Activated naive CD4-positive, alpha-beta T cell treated with anti-CD3 and anti-CD28 coated beads, Interleukin-2, amount 50 U/mL, for 72 hours (primary cell): ENCODE results near the gene NOTUM. TPM values are rescaled to one million over a fixed set of nuclear protein-coding genes. Genes with fewer than 3 reads are reported as not detected.
"Not testable (repeated sequence)": the region's sequence is repeated elsewhere in the genome, so short reads cannot be mapped to it uniquely, and the experiment has no call there.

ENCODE experiments used
- ATAC-seq, 2 donors: fragments of 150-1000 bp; cut with Tn5 transposase; 2 replicates each; pipeline ENCODE4 v1.10.0; 2021; ENCODE audit warnings: mild to moderate bottlenecking in 2 of 2, moderate library complexity in 2 of 2
- DNase-seq, 2 donors: peaks; one replicate each; pipeline ENCODE4 v3.0.0; 2021 to 2022; ENCODE audit warnings: low spot score in 2 of 2
- H3K27ac Mint-ChIP-seq, 2 donors: one replicate each; pipeline ENCODE4 v1.8.0; 2022; ENCODE audit warnings: mild to moderate bottlenecking in 2 of 2, mixed read lengths in 2 of 2
- H3K36me3 Mint-ChIP-seq, 2 donors: one replicate each; pipeline ENCODE4 v1.8.0; 2022; ENCODE audit warnings: mixed read lengths in 2 of 2
- H3K9me3 Mint-ChIP-seq, 2 donors: one replicate each; pipeline ENCODE4 v1.8.0; 2022; ENCODE audit warnings: mixed read lengths in 2 of 2
- total RNA-seq, 2 donors: library from RNA; stranded (reverse); gene quantifications; one replicate each; pipeline ENCODE4 v1.2.3, GENCODE V29; 2022

NOTUM gene
- total RNA-seq, 2 donors from 2014 or later = 0.39 to 1.1 TPM

DNA sequence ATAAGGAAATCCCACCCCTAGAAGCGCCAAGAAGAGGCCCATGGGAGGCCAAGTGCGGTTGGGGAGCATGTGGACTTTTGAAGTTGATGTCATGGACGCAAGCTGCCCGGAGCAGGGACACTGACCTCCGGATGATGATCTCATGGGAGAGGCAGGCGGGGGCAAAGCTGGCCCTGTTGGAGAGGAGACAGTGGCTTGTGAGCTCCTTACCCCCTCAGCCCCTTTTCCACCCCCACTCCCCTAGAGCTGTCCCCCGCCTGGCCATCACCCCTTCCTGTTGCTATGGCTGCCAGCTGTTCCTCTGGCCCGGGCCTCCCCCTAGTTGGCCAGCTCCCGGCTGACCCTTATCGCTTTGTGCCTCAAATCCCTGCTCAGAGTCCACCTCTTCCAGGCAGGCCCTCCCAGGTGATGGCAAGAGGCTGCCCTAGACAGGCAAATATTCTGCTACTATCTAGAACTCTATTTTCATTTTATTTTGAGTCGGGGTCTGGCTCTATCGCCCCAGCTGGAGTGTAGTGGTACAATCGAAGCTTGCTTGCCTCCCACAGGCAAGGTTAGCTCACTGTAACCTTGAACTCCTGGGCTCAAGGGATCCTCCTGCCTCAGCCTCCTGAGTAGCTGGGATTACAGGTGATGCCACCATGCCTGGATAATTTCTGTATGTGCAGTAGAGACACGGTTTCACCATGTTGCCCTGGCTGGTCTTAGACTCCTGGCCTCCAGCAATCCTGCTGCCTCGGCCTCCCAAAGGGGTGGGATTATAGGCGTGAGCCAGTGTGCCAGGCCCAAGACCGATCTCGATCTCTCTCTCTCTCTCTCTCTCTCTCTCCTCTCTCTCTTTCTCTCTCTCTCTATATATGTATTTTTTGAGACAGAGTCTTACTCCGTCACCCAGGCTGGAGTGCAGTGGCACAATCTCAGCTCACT is 6.6 kb downstream of the NOTUM start:
- H3K27ac Mint-ChIP-seq = peak overlapping the region in 1 of 2 donors; percentile 84
- ATAC-seq (no peak), DNase-seq (no peak)
- no peaks in the 10 kb centered on the region for H3K36me3 Mint-ChIP-seq
- no peaks in the 10 kb centered on the region for H3K9me3 Mint-ChIP-seq

DNA sequence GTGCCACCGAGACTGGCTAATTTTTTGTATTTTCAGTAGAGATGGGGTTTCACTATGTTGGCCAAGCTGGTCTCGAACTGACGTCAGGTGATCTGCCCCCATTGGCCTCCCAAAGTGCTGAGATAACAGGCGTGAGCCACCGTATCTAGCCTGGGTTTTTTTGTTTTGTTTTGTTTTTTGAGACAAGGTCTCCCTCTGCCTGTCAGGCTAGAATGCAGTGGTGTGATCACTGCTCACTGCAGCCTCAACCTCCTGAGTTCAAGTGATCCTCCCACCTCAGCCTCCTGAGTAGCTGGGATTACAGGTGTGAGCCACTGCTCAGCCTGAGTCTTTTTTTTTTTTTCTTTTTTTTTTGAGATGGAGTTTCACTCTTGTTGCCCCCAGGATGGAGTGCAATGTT is 7.5 kb downstream of the NOTUM start:
- not testable (repeated sequence) for H3K27ac Mint-ChIP-seq, DNase-seq, ATAC-seq, H3K36me3 Mint-ChIP-seq, H3K9me3 Mint-ChIP-seq

DNA sequence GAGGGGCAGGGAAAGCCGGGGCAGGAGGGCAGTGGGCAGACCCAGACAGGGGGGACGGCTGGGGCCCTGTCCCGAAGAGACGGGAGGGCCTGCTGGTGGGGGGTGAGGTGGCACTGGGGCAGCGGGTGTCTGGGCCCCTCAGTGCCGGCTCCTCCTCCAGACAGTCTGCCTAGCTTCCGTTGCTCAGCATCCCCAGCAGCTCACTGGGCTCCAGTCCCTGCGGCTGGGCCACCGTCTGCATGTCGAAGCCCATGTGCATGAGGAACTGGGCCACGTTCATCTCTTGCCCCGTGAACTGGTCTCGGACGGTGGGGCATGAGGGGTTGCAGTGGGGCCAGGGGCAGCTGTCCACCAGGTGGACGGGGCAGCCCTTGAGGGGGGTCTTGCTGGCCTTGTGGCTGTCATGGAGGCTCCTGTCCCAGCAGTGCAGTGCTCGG is 8.2 kb downstream of the NOTUM start:
- DNase-seq = no peak
- no peaks in the 10 kb centered on the region for H3K36me3 Mint-ChIP-seq

DNA sequence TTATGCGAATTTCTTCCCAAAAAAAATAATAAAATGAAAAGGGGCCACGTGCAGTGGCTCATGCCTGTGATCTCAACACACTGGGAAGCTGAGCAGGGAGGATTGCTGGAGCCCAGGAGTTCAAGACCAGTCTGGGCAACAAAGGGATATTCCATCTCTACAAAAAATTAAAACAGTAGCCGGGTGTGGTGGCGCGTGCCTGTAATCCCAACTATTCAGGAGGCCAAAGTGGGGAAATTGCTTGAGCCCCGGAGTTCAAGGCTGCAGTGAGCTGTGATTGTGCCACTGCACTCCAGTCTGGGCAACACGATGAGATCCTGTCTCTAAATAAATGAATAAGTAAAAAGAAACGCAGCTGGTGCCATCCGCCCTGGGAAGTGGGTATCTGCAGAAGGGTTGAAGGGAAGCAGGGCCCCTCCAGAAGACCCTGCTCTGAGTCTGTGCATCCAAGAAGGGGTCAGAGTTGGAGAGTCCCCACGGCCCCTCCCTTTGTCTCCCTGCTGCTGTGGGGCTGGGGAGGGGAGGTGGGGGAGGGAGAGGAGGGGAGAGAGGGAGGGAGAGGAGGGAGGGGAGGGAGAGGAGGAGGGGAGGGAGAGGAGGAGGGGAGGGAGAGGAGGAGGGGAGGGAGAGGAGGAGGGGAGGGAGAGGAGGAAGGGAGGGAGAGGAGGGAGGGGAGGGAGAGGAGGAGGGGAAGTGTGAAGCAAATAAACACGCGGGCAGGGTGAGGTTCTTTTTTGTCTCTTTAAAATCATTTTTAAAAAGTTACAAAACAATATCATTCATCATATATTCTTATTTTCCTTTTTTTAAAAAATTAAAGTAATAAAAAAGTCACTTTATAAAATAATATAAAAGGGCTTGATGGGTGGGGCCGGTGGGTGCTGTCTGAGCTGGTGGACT is 9.0 kb downstream of the NOTUM start:
- no peaks in the 10 kb centered on the region for H3K36me3 Mint-ChIP-seq
- no peak overlapping the region for H3K27ac Mint-ChIP-seq
- no peaks in the 10 kb centered on the region for H3K9me3 Mint-ChIP-seq
- DNase-seq (no peak), ATAC-seq (no peak)

More for the DNA sequence above, 8.2 kb downstream of the NOTUM start:
- ATAC-seq = no peak
- Mint-ChIP-seq H3K27ac (no peak overlapping the region), H3K9me3 (no peaks in the 10 kb centered on the region)

DNA sequence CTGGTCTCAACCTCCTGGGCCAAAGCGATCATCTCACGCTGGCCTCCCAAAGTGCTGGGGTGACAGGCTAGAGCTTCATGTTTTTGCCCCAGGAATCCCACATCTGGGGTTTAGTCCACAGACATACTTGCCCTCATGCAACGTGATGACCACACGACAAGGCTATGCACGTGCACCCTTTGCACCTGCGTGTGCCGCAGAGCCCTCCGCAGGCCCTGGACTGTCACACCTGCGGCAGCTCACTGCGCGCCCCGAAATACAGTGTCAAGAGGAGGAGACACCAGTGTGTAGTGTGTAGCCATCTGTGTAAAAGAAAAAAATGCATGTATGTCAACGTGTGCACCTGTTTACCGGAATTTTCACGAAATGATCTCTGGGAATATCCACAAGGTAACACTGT is 10.5 kb downstream of the NOTUM start:
- ATAC-seq (no peak), DNase-seq (no peak)
- Mint-ChIP-seq H3K36me3 (no peaks in the 10 kb centered on the region), H3K9me3 (no peaks in the 10 kb centered on the region), H3K27ac (no peak overlapping the region)

DNA sequence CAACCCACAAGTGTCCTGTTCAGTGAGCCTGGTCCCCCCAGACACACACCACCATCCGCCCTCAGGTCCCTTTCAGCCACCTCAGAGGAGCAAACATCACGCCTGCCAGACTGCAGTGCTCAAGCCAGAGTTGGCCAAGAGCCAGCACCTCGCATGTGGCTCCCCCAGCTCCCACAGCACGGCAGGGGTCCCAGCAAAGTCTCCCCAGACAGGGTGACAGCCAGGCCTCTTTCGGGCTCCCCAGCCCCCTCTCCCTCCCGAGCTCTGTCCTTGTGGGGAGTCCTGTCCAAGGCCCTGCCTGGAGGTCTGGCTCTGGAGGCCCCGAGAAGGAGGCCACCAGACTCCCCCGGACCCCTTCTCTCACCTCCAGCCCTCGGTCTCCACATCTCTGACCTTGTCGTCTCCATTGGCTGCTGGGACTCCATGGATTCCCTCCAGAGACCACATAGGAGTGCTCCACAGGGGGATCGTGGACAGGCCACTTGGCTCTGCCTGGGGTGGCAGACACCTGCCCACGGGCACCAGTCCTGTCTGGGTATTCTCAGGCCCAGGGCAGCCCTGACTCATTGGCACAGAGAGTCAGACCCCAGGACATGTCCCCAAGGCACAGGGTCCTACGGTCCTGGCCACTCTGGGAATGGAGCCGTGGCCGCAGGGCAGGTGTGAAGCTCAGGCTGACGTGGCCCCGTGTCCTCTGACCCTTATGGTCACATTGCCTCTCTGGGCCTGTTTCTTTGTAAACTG is 12.2 kb downstream of the NOTUM start:
- Mint-ChIP-seq H3K36me3 (no peaks in the 10 kb centered on the region), H3K27ac (no peak overlapping the region), H3K9me3 (no peaks in the 10 kb centered on the region)
- ATAC-seq (no peak), DNase-seq (no peak)

DNA sequence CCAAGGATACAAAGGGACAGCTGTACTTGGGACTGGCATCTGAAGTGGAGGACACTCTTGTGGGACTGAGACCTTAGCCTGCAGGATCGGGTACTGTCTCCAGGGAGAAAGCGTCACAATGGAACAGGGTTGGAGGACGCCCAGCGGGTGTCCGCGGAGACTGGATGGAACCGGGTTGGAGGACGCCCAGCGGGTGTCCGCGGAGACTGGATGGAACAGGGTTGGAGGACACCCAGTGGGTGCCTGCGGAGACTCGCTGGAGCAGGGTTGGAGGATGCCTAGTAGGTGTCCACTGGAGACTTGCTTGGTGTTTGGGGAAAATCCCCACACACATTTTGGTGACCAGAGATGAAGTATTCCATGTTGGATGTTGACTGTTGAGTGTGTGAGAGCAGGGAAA is 13.8 kb downstream of the NOTUM start, which contains the start of gene MYADML2:
Gene MYADML2, minus strand, starts transcription at position 45 of the 400 bp plus-strand sequence. CDS start 5,492 bp downstream, outside the sequence.
- H3K36me3 Mint-ChIP-seq = no peaks in the 10 kb centered on the region
- ATAC-seq = no peak
- DNase-seq = no peak
- H3K27ac Mint-ChIP-seq = no peak within 1 kb of the TSS
- no peaks in the 10 kb centered on the region for H3K9me3 Mint-ChIP-seq

DNA sequence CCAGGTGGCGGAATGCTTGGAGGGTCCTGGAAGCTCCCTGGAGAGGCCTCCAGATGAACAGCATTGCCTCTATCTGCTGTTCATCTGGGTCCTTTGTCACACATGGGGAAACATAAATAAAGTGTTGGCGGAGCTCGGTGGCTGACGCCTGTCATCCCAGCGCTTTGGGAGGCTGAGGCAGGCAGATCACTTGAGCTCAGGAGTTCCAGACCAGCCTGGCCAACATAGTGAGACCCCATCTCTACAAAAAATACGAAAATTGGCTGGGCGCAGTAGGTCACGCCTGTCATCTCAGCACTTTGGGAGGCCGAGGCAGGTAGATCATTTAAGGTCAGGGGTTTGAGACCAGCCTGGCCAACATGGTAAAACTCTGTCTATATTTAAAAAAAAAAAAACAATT is 16.1 kb downstream of the NOTUM start:
- DNase-seq (no peak), ATAC-seq (no peak)
- Mint-ChIP-seq H3K9me3 (no peaks in the 10 kb centered on the region), H3K36me3 (no peaks in the 10 kb centered on the region), H3K27ac (no peak overlapping the region)

DNA sequence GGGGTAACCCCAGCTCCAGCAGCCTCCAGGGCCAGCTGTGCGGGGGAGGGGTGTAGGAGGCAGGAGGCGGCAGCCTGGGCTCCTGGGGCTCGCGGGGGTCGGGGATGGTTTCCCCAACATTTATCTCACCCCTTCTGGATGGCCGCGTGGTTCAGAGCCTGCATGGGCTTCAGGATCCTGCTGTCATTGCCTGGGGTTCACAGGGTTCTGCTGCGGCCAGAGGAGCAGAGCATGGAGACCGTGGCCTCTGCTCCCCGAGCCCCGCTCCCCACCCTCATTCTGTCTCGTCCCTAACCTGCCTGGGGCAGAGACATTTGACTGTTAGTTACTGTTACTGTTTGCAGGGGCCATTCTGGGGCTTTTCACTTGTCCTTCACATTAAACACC is 18.8 kb downstream of the NOTUM start:
- no peak overlapping the region for H3K27ac Mint-ChIP-seq
- DNase-seq = no peak
- H3K9me3 Mint-ChIP-seq = no peaks in the 10 kb centered on the region
- H3K36me3 Mint-ChIP-seq = no peaks in the 10 kb centered on the region
- ATAC-seq = no peak

DNA sequence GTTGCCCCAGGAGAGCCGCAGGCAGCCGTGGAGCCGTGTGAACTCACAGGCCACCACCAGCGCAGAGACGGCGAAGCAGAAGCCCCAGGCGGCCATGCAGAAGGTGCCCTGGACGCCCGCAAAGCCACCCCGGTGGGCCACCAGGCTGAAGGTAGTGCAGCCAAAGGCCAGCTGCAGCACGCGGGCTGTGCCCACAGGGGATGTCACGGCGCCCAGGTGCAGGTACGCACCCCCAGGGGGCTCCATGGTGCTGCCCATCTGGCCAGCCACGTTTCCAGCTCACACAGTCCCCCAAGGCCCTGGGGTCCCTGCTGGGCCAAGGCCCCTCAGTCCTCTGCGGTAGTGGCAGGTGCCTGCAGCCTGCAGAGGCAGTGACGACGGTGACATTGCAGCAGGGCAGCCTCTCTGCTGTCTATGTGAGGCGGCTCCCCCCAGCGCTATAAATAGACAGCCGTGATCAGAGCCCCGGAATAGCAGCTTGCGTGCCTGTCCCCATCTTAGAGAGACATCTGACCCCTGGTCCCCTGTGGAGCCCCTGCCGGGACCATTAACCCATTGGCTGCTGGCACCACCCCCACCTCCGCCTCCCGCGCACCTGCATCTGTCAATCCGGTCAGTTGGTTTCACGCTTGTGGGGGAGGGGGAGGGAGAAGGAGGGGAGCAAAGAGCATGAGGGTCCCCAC is 19.4 kb downstream of the NOTUM start:
- Mint-ChIP-seq H3K36me3 (no peaks in the 10 kb centered on the region), H3K27ac (no peak overlapping the region), H3K9me3 (no peaks in the 10 kb centered on the region)
- ATAC-seq (no peak), DNase-seq (no peak)

DNA sequence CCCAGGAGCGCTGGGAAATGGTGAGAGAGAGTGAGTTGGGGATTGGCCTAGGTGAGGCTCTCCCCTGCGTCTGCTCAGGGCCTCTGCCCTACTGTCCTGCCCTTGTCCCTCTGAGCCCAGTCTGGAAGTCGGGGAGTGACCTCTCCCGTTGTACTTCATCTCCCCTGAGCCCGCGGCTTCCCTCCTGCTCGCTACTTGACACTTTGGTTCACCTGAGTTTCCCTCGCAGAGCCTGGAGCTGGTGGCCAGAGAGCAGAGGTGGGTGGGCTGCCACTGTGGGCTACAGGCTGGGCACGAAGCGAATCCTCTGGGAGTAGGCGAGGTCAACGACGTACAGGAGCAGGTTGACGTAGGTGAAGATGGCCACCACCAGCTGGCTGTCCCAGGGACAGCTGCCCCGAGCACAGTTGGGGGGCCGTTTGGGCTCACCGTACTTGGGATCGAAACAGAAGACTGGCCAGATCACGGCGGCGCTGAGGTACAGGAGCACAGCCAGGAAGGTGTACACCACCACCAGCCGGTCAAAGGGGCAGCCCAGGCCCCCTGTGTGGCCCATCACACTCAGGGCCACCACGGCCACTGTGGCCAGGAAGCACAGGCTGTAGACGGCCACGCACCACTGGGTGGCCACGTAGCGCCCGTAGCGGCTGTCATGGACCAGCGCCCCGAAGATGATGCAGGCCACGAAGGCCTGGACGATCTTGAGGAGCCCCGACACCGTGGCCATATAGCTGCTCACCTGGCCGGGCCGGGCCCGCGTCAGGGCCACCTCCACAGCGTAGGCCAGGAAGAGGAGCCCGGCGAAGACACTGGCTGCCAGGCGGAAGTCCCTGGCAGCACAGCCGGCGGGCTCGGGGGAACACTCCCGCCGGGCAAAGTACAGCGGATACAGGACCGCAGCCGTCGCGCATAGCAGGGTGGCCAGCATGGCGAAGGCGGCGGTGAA is 20.2 kb downstream of the NOTUM start:
- H3K36me3 Mint-ChIP-seq = peaks cover 0 to 3% of the 10 kb centered on the region in 2 donors
- ATAC-seq (no peak), DNase-seq (no peak)
- H3K27ac Mint-ChIP-seq = no peak overlapping the region
- no peaks in the 10 kb centered on the region for H3K9me3 Mint-ChIP-seq

DNA sequence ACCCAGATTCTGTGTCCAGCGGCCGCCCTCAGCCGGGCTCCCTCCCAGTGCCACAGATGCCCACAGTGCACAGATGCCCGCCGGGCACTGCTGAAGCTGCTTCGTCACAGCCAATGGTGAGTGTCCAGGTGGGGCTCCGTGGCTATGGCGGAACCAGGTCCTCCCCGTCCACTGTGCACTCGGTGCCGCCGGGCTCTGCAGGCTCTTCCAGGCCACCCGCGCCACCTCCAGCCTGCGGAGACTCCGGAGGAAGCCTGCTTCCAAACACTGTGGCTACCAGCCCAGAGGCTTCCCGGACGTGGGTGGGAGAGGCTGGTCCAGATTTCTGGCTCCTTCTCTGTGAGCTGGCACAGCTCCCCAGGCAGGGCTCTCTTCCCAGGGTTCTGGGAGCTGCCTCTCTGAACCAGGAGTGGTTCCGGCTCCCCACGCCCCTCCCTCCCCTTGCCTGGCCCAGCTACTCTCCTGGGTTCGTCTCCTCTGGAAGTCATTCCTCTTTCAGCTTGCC is 21.1 kb downstream of the NOTUM start:
- Mint-ChIP-seq H3K36me3 (peaks cover 0 to 6% of the 10 kb centered on the region in 2 donors), H3K27ac (no peak overlapping the region), H3K9me3 (no peaks in the 10 kb centered on the region)
- ATAC-seq = no peak
- no peak for DNase-seq

DNA sequence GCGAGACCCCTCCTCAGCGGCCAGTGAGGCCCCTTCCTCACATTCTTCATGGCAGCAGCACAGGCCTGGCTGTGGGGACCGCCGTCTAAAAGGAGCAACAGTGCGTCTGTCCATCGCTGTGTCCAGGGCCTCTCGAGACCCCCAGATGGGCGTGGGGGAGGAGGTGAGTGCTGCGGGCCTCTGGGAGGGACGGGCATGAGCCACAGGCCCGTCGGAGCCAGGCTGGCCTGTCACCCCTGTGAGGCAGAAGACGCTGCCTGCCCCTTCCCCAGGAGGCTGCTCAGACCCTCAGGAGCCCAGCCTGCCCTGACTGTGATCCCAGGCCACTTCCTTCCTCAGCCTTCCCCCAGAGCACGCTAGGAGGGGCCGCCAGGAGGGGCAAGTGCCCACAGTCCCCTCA is 21.8 kb downstream of the NOTUM start:
- Mint-ChIP-seq H3K9me3 (no peaks in the 10 kb centered on the region), H3K27ac (no peak overlapping the region), H3K36me3 (peaks cover under 1 to 6% of the 10 kb centered on the region in 2 donors)
- ATAC-seq (no peak), DNase-seq (no peak)

DNA sequence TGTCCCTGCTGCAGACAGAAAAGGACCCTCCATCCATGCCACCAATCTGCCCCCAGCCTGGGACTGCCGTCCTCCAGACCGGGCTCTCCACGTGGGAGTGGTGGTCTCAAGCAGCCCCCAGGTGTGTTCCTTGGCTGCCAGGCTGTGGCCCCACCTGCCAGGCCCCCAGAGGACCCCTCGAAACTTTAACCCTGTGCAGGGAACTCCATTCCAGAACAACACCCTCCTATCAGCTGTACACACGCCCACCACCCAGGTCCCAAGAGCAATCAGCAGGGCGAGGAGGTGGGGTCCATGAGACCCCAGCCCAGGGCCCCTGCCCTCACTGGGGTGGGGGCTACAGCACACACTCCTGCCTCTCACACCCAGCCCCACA is 25.3 kb downstream of the NOTUM start:
- H3K27ac Mint-ChIP-seq = peak overlapping the region in 1 of 2 donors; percentile 57
- ATAC-seq = no peak
- no peak for DNase-seq
- H3K9me3 Mint-ChIP-seq = no peaks in the 10 kb centered on the region
- peaks cover 6 to 7% of the 10 kb centered on the region in 2 donors for H3K36me3 Mint-ChIP-seq
